Endodermal cell (in vitro differentiated cells): ENCODE results near the gene RIN3. TPM values are rescaled to one million over a fixed set of nuclear protein-coding genes. Genes with fewer than 3 reads are reported as not detected.

Experiments
- DNase-seq: peaks from one replicate; pipeline ENCODE4 v3.0.0-alpha.2; 2017
- H3K27ac ChIP-seq: 2 replicates; pipeline ENCODE4 v1.5.1; 2013; ENCODE audit warnings: mild to moderate bottlenecking, low read depth, low read length, moderate library complexity
- H3K27me3 ChIP-seq: 2 replicates; pipeline ENCODE4 v1.6.1; 2013; ENCODE audit warnings: mild to moderate bottlenecking, low read length, moderate library complexity; ENCODE audit not compliant: insufficient read depth, control insufficient read depth, poor library complexity, severe bottlenecking
- H3K36me3 ChIP-seq: 2 replicates; pipeline ENCODE4 v1.7.0; 2013; ENCODE audit warnings: mild to moderate bottlenecking, low read length, moderate library complexity; ENCODE audit not compliant: control insufficient read depth, insufficient read depth
- H3K4me1 ChIP-seq: one replicate; pipeline ENCODE4 v1.7.0; 2013; ENCODE audit warnings: low read length; ENCODE audit not compliant: control insufficient read depth, insufficient read depth
- H3K4me3 ChIP-seq: 2 replicates; pipeline ENCODE4 v1.5.1; 2013; ENCODE audit warnings: mild to moderate bottlenecking, low read length, moderate library complexity
- H3K9ac ChIP-seq: 2 replicates; pipeline ENCODE4 v1.6.1; 2013; ENCODE audit warnings: mild to moderate bottlenecking, low read length, moderate library complexity; ENCODE audit not compliant: poor library complexity, severe bottlenecking; ENCODE audit errors: extremely low read depth
- H3K9me3 ChIP-seq: 2 replicates; pipeline ENCODE4 v1.6.1; 2013; ENCODE audit warnings: mild to moderate bottlenecking, low read length, moderate library complexity; ENCODE audit not compliant: control insufficient read depth
- H3K27ac Mint-ChIP-seq: 2 replicates; pipeline ENCODE4 v1.8.0; 2020; ENCODE audit warnings: mixed read lengths
- H3K27me3 Mint-ChIP-seq: 2 replicates; pipeline ENCODE4 v1.8.0; 2021; ENCODE audit warnings: mild to moderate bottlenecking, mixed read lengths; ENCODE audit not compliant: insufficient read depth
- H3K36me3 Mint-ChIP-seq: 2 replicates; pipeline ENCODE4 v1.8.0; 2020; ENCODE audit warnings: low read depth, mixed read lengths
- H3K4me1 Mint-ChIP-seq: 2 replicates; pipeline ENCODE4 v1.8.0; 2020; ENCODE audit warnings: mixed read lengths
- H3K4me3 Mint-ChIP-seq: 2 replicates; pipeline ENCODE4 v1.8.0; 2020; ENCODE audit warnings: mild to moderate bottlenecking, moderate library complexity, mixed read lengths
- H3K9me3 Mint-ChIP-seq: 2 replicates; pipeline ENCODE4 v1.8.0; 2020; ENCODE audit warnings: mild to moderate bottlenecking, mixed read lengths
- CTCF ChIP-seq: fragments of 200-600 bp; sonication (generic); conservative IDR thresholded peaks from 2 replicates; pipeline ENCODE4 v1.5.0; 2021; ENCODE audit warnings: antibody characterized with exemption, mild to moderate bottlenecking
- WGBS, 2 experiments: methylation state at CpG; one replicate each; pipeline versions ENCODE4 v1.1.5 to v1.1.7; 2013; ENCODE audit warnings: missing lambda C conversion rate in 2 of 2, mixed read lengths in 1 of 2; ENCODE audit not compliant: insufficient coverage in 1 of 2, insufficient read length in 1 of 2; 5-methylcytosine and 5-hydroxymethylcytosine counted together
- total RNA-seq, 2 donors: library from RNA; stranded (reverse); fragmentation: NEBNext Ultra II Directional in 1 of 2; extraction: Animal tissue kit (Norgen Biotek cat#: 25700) in 1 of 2; gene quantifications; 2 replicates in 1 of 2; 3 replicates in 1 of 2; pipeline ENCODE4 v1.2.1, GENCODE V29; 2021

RIN3 gene
- total RNA-seq, 2 donors from 2014 or later, result 5.2 to 6.0 TPM

DNA sequence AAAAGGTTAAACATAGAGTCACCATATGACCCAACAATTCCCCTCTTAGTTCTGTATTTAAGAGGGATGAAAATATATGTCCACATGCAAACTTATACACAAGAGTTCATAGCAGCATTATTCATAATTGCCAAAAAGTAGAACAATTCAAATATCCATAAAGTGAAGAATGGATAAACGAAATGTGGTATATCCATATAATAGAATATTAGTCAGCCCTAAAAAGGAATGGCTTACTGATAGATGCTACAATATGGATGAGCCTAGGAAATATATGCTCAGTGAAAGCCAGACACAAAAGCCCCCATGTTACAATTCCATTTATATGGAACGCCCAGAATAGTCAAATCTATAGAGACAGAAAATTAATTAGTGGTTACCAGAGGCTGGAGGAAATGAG is 44.1 kb upstream of the RIN3 start:
- Histone ChIP-seq H3K27ac (no peak overlapping the region), H3K4me1 (no peaks in the 10 kb centered on the region), H3K9me3 (peaks cover 13% of the 10 kb centered on the region), H3K9ac (no peak overlapping the region), H3K27me3 (no peaks in the 10 kb centered on the region), H3K4me3 (no peak overlapping the region), H3K36me3 (no peaks in the 10 kb centered on the region)
- no peak for TF ChIP-seq CTCF
- Mint-ChIP-seq H3K4me1 (no peaks in the 10 kb centered on the region), H3K9me3 (peaks cover 18% of the 10 kb centered on the region), H3K4me3 (no peak overlapping the region), H3K27me3 (peaks cover 2% of the 10 kb centered on the region), H3K36me3 (no peaks in the 10 kb centered on the region), H3K27ac (no peak overlapping the region)
- WGBS, 2 experiments, result 100% methylated on average over 2 of the region's 2 CpGs; no CpG with 5 or more reads in 1 of the 2 experiments
- DNase-seq, result no peak

DNA sequence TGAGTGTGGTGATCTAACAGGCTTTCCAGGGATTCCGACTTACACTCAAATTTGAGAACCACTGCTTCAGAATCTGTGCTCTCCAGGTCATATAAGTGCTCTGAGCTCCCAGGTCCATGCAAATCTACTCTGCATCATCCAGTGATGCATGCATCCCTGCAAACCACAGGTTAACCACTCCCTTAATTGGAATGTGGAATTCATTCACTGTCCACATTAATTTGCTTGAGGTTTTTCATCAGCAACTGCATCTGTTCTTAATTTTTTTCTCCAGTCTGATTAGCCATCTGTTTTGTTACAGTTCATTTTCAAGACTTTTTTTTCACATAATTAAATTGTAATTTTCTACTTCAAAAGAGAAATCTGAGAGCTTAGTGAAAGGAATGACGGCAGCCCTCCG is 43.4 kb upstream of the RIN3 start:
- Mint-ChIP-seq H3K4me1 (no peaks in the 10 kb centered on the region), H3K36me3 (no peaks in the 10 kb centered on the region), H3K27ac (no peak overlapping the region), H3K27me3 (peaks cover 2% of the 10 kb centered on the region), H3K4me3 (no peak overlapping the region), H3K9me3 (peaks cover 18% of the 10 kb centered on the region)
- Histone ChIP-seq H3K9me3 (peaks cover 13% of the 10 kb centered on the region), H3K4me1 (no peaks in the 10 kb centered on the region), H3K27me3 (no peaks in the 10 kb centered on the region), H3K4me3 (no peak overlapping the region), H3K9ac (no peak overlapping the region), H3K36me3 (no peaks in the 10 kb centered on the region), H3K27ac (no peak overlapping the region)
- no peak for DNase-seq
- TF ChIP-seq CTCF, result no peak
- WGBS, 2 experiments, result 90 to 94% methylated on average over 2 to 3 of the region's 3 CpGs

DNA sequence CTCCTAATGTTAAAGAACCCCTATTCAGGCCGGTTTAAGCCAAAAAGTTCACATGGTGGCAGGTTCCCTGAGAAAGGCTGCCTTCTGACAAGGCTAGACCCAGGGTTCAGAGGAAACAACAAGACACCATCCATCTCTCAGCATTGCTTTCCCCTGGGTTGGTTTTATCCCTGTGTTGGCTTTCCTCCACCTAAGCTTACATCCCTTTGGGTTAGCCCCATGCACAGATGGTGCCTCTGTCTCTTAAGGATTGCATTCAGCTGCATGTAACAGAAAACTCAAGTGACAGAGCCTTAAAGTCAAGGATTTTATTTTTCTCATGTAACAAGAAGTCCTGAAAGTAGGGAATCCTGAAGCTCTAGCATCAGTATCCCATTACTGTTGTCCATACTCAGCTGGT is 42.8 kb upstream of the RIN3 start:
- H3K4me3 Mint-ChIP-seq, result no peak overlapping the region

More for the DNA sequence above, 42.8 kb upstream of the RIN3 start:
- Histone ChIP-seq H3K4me3 (no peak overlapping the region), H3K9me3 (peaks cover 13% of the 10 kb centered on the region), H3K4me1 (no peaks in the 10 kb centered on the region), H3K27me3 (no peaks in the 10 kb centered on the region), H3K27ac (no peak overlapping the region), H3K36me3 (no peaks in the 10 kb centered on the region), H3K9ac (no peak overlapping the region)
- no peak for DNase-seq
- WGBS, 2 experiments, result 84 to 100% methylated on average over 1 of the region's 1 CpG
- no peaks in the 10 kb centered on the region for H3K36me3 Mint-ChIP-seq
- no peaks in the 10 kb centered on the region for H3K4me1 Mint-ChIP-seq
- peaks cover 2% of the 10 kb centered on the region for H3K27me3 Mint-ChIP-seq
- TF ChIP-seq CTCF, result no peak
- H3K9me3 Mint-ChIP-seq, result peaks cover 18% of the 10 kb centered on the region
- H3K27ac Mint-ChIP-seq, result no peak overlapping the region
